ENCODE data around the gene TMEM212. TPM values are rescaled to one million over a fixed set of nuclear protein-coding genes. Genes with fewer than 3 reads are reported as not detected.

The TMEM212 gene
- total and polyA plus RNA-seq, 2 of the 13 experiments (the other 11 are each of a cell fraction or from before 2014, with no cell fraction given), result not detected

- TF ChIP-seq HMGXB4 (CRISPR knock-in tag; IDR thresholded peaks at IDR 0.05; ENCODE audit: borderline replicate concordance in 1 of 2, low read depth in 1 of 2) (peak; percentile 60 to 91; a peak in 2 of 4 replicates), NONO (IDR thresholded peaks at IDR 0.05) (no peak), NONO (CRISPR knock-in tag; conservative IDR thresholded peaks at IDR 0.05) (peak; percentile 59), ZNF530 (CRISPR knock-in tag; IDR thresholded peaks at IDR 0.05; ENCODE audit: low read depth) (0 out of 2 replicates have a peak, but pooled peaks have one; percentile 55), ZFP36 (IDR thresholded peaks at IDR 0.05; ENCODE audit: borderline replicate concordance, low read depth, low read length, partially characterized antibody) (no peak), KIAA2018 (CRISPR knock-in tag; IDR thresholded peaks at IDR 0.05; ENCODE audit: borderline replicate concordance) (0 out of 2 replicates have a peak, but pooled peaks have one; percentile 31), FOXK1 (CRISPR knock-in tag; IDR thresholded peaks at IDR 0.05; ENCODE audit: borderline replicate concordance, low read depth) (peak; percentile 21; the same call in 1 of the 2 replicates), RFX5 (IDR thresholded peaks at IDR 0.05; ENCODE audit: low read depth, low read length) (no peak), FOXP1 (IDR thresholded peaks at IDR 0.05) (no peak), FOXP1 (CRISPR knock-in tag; IDR thresholded peaks at IDR 0.05) (0 out of 2 replicates have a peak, but pooled peaks have one; percentile 24), TOPORS (CRISPR knock-in tag; IDR thresholded peaks at IDR 0.05) (peak; percentile 55; the same call in 1 of the 2 replicates), ATM (IDR thresholded peaks at IDR 0.05; ENCODE audit: borderline replicate concordance) (no peak), ZNF484 (CRISPR knock-in tag; IDR thresholded peaks at IDR 0.05; ENCODE audit: borderline replicate concordance, low read depth) (no peak), ZBTB26 (CRISPR knock-in tag; IDR thresholded peaks at IDR 0.05; ENCODE audit: borderline replicate concordance) (no peak), SALL1 (CRISPR knock-in tag; IDR thresholded peaks at IDR 0.05) (peak; percentile 96), MYC (CRISPR knock-in tag; IDR thresholded peaks at IDR 0.05; ENCODE audit: borderline replicate concordance) (peak; percentile 80)
Observed at GRCh38 chr3:171809861-171810628, 33.1 kb upstream of the TMEM212 start, which contains the start of gene PLD1 (continued).

All from HepG2 (cell line).